GM21515 (cell line): ENCODE results near the gene KIFC3.
"Not testable (repeated sequence)": the region's sequence is repeated elsewhere in the genome, so short reads cannot be mapped to it uniquely, and the experiment has no call there.

Source experiments
- ATAC-seq: cut with Tn5 transposase; IDR thresholded peaks from one replicate; pipeline ENCODE4 v1.9.1; 2021; ENCODE audit not compliant: unreplicated experiment

The KIFC3 gene

DNA sequence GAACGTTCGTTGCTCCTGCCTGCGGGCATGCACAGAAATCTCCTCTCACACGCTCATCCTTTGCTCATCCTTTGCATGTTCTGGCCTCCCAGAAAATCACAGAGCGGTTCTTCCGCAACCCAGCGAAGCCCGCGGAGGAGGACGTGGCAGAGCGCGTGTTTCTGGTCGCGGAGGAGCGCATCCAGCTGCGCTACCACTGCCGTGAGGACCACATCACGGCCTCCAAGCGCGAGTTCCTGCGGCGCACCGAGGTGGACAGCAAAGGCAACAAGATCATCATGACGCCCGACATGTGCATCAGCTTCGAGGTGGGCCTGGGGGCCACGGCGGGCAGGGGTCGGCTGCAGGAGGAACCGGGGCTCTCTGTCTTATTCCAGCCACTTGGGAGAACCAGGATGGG lies 76.3 kb downstream of the KIFC3 start:
- no peak for ATAC-seq

DNA sequence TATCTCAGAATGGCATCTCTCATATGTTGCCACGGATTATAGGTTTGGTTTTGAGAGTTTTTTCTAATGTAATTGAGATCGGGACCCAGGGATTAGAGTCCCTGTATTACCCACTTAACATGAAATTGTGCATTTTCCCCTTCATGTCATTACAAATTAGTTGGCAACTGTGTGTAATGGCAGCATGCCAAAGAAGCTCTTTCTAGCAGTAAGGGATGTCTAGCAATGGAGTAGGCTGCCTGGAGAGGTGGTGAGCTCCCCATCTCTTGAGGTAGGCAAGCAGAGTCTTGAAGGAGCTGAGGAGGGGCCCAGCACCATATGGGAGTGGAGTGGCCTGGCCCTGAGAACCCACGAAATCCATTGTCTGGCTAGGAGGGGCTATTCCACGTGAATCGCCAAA lies 76.7 kb downstream of the KIFC3 start:
- ATAC-seq = no peak

DNA sequence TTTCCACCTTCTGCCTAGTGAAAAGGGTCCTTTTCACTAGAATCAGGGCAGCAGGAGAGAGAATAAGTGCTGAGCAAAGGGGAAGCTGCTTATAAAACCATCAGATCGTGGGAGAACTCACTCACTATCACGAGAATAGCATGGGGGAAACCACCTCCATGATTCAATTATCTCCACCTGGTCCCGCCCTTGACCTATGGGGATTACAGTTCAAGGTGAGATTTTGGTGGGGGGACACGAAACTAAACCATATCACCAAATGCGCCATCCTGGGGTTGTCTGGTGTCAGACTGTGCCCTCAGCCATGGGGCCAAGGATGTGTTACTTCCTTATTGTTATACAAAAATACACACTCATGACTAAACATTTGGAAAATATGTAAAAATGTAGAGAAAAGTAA lies 77.1 kb downstream of the KIFC3 start:
- ATAC-seq = no peak

DNA sequence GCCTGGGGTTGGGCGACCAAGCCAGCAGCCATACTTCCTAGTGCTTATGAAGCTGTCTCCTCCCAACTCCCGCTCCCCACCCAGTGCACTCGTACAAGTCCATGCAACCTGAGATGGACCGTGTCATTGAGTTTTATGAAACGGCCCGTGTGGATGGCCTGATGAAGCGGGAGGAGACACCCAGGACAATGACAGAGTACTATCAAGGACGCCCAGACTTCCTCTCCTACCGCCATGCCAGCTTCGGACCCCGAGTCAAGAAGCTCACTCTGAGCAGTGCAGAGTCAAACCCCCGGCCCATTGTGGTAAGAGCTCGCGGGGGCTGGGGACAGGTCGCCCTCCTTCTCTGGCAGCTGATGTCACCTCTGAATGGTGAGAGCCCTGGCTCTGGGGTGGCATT lies 77.8 kb downstream of the KIFC3 start:
- ATAC-seq = no peak

DNA sequence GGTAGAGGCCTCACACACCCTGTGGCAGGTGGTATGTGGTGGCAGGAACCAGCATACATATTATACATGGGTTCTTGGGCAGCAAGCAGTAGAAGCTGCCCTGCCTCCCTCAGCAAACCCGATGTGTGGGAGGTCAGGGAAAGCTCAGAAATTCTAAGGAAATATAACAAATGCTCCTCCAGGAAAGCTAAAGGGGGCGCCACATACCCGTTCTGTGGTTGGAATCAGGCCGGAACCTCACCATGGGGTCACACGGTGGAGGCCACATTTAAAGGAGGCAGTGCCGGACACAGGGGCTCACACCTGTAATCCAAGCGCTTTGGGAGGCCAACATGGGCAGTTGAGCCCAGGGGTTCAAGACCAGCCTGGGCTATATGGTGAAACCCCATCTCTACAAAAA lies 79.1 kb downstream of the KIFC3 start:
- no peak for ATAC-seq

DNA sequence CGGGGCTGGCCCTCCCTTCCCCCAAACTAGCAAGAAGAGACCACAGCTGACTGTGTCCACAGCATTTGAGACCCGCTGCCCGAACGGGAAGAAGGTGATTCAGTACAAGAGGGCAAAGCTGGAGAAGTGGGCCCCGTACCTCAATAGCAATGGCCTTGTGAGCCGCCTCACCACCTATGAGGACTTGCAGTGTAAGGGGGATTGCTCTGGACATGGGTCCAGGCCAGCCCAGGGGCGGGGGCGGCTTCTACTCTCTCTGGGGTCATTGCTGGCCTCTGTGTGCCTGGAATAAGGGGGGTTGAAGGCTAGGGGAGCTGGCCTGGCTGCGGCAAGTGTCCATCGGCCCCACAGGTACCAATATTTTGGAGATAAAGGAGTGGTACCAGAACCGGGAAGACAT lies 79.6 kb downstream of the KIFC3 start:
- ATAC-seq = no peak

DNA sequence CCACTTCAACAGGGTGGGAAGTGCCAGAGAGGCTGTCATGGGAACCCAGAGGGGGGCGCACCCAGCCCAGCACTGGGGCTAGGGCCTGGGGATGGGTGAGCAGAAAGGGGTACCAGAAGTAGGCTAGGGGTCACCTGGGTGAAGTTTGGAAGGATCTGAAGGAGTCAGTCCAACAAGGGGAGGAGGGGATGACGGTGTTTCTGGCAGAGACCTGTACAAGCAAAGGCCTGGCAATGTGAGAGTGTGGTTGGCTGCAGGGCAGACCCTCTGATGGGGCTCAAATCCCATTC lies 80.1 kb downstream of the KIFC3 start:
- no peak for ATAC-seq

DNA sequence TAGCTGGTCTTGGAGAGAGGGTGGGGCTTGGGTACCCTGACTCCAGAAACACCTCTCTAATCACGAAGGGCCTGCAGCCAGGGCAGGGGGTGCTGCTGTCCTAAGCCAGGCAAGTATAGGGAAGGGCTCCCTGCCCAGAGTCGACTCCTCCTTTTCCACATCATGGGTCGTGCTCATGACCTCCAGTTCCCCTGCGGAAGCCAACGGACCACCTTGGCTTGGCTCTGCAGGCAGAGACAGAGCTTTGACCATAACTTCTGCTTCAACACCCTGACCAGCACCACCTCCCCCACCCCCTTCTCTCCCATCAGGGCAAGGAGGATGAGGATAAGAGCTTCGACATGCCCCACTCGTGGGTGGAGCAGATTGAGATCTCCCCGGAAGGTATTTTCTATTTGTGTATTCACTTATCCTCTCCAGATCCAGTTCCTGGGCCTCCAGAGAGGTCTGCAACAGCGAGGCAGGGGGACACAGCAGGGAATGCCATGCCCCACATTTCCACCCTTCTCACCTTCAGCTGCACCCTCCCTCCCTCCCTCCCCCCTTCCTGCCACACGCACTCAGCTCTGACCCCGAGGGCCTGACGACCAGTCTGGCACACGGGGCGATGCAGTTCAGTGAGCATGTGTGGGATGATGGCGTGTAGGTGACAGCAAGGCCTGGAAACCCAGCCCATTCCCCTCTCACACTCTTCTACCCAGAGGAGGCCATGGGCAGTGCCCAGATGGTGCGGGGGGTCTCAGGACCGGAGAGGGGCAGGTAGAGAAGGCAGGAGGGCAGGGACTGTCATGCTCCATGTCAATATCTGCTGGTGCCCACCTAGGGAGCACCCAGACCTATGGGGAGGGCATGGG lies 80.7 kb downstream of the KIFC3 start:
- ATAC-seq = no peak

DNA sequence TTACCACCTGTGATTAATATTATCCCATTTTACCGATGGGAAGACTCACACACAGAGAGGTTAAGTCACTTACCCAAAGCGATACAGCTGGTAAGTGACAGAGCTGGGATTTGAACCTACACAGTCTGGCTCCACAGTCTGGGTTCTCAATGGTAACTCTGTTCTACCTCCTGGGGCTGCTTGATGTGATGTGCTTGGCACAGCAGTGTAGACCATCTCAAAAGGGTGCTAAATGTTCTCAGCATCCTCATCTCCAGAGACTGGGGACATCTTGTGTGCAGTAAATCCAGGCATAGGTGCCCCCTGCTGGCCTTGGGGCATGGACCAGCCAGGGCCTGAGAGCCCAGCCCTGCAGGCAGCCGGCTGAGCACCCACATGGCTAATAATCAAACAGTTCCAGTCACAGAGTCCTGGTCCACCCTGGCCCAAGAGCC lies 82.1 kb downstream of the KIFC3 start:
- ATAC-seq = no peak

DNA sequence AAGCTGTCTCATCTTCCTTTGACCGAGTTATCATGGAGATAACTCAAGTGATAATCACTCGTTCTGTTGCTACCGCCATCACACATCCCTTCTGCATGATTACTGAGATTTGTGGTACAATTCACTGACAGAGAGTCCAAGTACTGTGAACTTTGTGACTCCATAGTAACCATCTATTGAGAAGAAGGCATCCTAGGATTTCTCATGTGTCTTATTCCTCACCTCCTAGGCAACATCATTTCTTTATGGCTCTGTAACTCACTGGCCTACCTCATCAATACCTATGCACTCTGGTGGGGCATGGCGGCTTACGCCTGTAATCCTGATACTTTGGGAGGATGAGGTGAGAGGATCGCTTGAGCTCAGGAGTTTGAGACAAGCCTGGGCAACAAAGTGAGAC lies 88.2 kb downstream of the KIFC3 start:
- ATAC-seq = no peak

DNA sequence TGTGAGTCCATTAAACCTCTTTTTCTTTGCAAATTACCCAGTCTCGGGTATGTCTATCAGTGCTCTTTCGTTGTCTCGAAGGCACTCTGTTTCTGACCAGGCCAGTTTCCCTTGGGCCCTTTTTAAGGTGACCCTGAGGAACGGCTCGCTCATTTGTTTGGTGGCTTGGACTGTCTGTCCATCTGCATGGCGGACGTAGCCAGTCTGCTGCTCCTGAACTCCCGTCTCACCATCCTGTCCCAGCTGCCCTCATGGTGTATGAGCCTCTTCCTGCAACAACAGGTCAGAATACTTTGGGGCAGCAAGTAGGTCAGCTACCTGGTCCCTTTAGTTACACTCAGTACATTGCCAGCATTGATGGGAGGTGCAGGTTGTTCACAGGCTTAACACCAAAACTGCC lies 88.7 kb downstream of the KIFC3 start:
- ATAC-seq = no peak

DNA sequence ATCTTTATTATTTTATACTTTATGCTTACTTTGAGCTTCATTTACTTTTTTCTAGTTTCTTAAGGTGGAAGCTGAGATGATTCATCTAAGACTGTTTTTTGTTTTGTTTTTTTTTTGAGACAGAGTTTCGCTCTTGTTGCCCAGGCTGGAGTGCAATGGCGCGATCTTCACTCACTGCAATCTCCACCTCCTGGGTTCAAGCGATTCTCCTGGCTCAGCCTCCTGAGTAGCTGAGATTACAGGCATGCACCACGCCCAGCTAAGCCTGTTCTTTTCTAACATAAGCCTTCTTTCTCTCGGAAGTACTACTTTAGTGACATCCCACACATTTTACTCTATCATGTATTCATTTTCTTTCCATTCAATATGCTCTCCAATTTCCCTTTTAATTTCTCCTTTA lies 89.7 kb downstream of the KIFC3 start:
- ATAC-seq = not testable (repeated sequence)

DNA sequence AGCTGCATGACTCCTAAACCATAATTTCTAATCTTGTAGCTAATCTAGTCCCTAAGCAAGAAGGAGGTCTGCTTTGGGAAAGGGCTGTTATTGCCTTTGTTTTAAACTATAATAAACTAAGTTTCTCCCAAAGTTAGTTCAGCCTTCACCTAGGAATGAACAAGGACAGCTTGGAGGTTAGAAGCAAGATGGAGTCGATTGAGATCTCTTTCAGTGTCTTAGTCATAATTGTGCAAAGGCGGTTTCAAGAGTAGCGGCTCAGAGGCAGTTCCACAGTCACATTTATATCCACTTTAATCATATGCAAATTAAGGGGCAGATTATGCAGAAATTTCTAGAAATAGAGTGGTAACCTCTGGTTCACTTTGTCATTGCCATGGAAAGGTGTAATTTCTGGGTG lies 90.3 kb downstream of the KIFC3 start:
- no peak for ATAC-seq

DNA sequence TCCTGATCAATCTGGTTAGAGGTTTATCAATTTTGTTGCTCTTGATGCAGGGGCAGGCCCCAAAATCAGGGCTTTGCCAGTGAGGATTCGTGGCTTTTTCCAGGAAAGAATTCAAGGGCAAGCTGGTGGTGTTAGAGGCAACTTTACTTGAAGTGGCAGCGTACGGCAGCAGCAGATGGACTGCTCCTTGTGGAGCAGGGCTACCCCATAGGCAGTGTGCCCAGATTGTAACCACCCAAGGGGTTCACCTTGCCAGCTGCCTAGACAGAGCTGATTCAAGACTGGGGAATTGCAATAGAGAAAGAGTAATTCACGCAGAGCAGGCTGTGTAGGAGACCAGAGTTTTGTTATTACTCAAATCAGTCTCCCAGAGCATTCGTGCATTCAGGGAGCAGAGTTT lies 90.9 kb downstream of the KIFC3 start:
- ATAC-seq = no peak

DNA sequence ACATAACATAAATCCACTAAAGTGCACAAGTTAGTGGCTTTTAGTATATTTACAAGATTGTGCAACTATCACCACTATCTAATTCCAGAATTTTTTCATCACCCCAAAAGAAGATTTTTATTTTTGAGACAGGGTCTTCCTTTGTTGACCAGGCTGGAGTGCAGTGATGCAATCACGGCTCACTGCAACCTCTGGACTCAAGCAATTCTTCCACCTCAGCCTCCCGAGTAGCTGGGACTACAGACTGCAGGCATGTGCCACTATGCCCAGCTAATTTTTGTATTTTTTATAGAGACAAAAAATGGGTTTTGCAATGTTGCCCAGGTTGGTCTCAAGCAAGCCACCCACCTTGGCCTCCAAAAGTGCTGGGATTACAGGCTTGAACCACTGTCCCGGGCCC lies 92.6 kb downstream of the KIFC3 start:
- ATAC-seq = no peak
